ENCODE measurements around the gene MPP4. TPM values are rescaled to one million over a fixed set of nuclear protein-coding genes. Genes with fewer than 3 reads are reported as not detected.

The MPP4 gene
- total and polyA plus RNA-seq, 2 of the 13 experiments (the other 11 are each of a cell fraction or from before 2014, with no cell fraction given): not detected

GRCh38 chr2:201643216-201643890 is 55.1 kb downstream of the MPP4 start, which contains the start of gene TMEM237 (continued):
- no peak for TF ChIP-seq REST (IDR thresholded peaks at IDR 0.05; ENCODE audit: borderline replicate concordance in 1 of 2, low read depth in 1 of 2, low read length in 2 of 2)
- no peak for TF ChIP-seq ZNF574 (CRISPR knock-in tag; IDR thresholded peaks at IDR 0.05)
- no peak for TF ChIP-seq SMAD9 (CRISPR knock-in tag; IDR thresholded peaks at IDR 0.05)
- TF ChIP-seq ZMYM3 (CRISPR knock-in tag; IDR thresholded peaks at IDR 0.05): no peak
- TF ChIP-seq KAT7 (CRISPR knock-in tag; IDR thresholded peaks at IDR 0.05; ENCODE audit: borderline replicate concordance): no peak
- no peak for TF ChIP-seq ZNF737 (CRISPR knock-in tag; IDR thresholded peaks at IDR 0.05; ENCODE audit: borderline replicate concordance)
- peak; percentile 75 for TF ChIP-seq ZNF687 (CRISPR knock-in tag; IDR thresholded peaks at IDR 0.05)
- TF ChIP-seq ZNF468 (CRISPR knock-in tag; IDR thresholded peaks at IDR 0.05): no peak
- peak; percentile 48; the same call in 1 of the 2 replicates for TF ChIP-seq HES4 (CRISPR knock-in tag; IDR thresholded peaks at IDR 0.05; ENCODE audit: borderline replicate concordance)
- no peak for TF ChIP-seq SNAPC5 (CRISPR knock-in tag; IDR thresholded peaks at IDR 0.05; ENCODE audit: borderline replicate concordance)
- TF ChIP-seq RNF2 (conservative IDR thresholded peaks at IDR 0.05; ENCODE audit: low read depth): no peak
- no peak; the same call in 1 of the 2 replicates for TF ChIP-seq ZNF33B (CRISPR knock-in tag; IDR thresholded peaks at IDR 0.05)
- TF ChIP-seq GPN1 (CRISPR knock-in tag; IDR thresholded peaks at IDR 0.05; ENCODE audit: borderline replicate concordance): no peak
- 0 out of 2 replicates have a peak, but pooled peaks have one; percentile 22 for TF ChIP-seq STAG1 (CRISPR knock-in tag; IDR thresholded peaks at IDR 0.05)
- TF ChIP-seq ZNF619 (CRISPR knock-in tag; IDR thresholded peaks at IDR 0.05): no peak
- no peak for TF ChIP-seq SMAD3 (CRISPR knock-in tag; IDR thresholded peaks at IDR 0.05)
- TF ChIP-seq FLYWCH1 (CRISPR knock-in tag; IDR thresholded peaks at IDR 0.05): peak; percentile 90; the same call in 1 of the 2 replicates
- no peak for TF ChIP-seq RBAK (CRISPR knock-in tag; IDR thresholded peaks at IDR 0.05)
- peak; percentile 19; the same call in 1 of the 2 replicates for TF ChIP-seq ESRRA (CRISPR knock-in tag; IDR thresholded peaks at IDR 0.05; ENCODE audit: low read depth)
